ENCODE data around the gene ITPRID2.

Gene ITPRID2

GRCh38 chr2:181915102-181915501 is 23.6 kb downstream of the ITPRID2 start:
- H3K79me2 ChIP-seq (ENCODE audit: low read length): no peaks in the 10 kb centered on the region; the same call in 1 of the 2 replicates
- no peaks in the 10 kb centered on the region for H4K20me1 ChIP-seq (ENCODE audit: insufficient read depth, low read length)
- H3K9ac ChIP-seq (ENCODE audit: low read length): no peak overlapping the region
- no peak overlapping the region for H2AFZ ChIP-seq (ENCODE audit: low read length)
- no peaks in the 10 kb centered on the region for H3K9me3 ChIP-seq (replicated peaks; ENCODE audit: insufficient read depth, low read length)
- H3F3A ChIP-seq (ENCODE audit: insufficient read depth, low read length): peaks cover 13% of the 10 kb centered on the region
- peaks cover 35% of the 10 kb centered on the region for H3K4me1 ChIP-seq (ENCODE audit: low read length)
- H3K36me3 ChIP-seq (replicated peaks; ENCODE audit: insufficient read depth, low read length): peaks cover 7% of the 10 kb centered on the region
- H3K27me3 ChIP-seq (replicated peaks; ENCODE audit: insufficient read depth, low read length): no peaks in the 10 kb centered on the region
- no peak overlapping the region for H3K4me2 ChIP-seq (ENCODE audit: low read depth, low read length)
- no peak overlapping the region for H3K27ac ChIP-seq (ENCODE audit: low read length)
- H3K4me3 ChIP-seq (ENCODE audit: low read length): no peak overlapping the region
- no peaks in the 10 kb centered on the region for H3K9me2 ChIP-seq (replicated peaks; ENCODE audit: insufficient read depth, low read length)
- DNase-seq: no peak
- no peak for TF ChIP-seq EZH2phosphoT487 (IDR thresholded peaks at IDR 0.05; ENCODE audit: low read length)
- TF ChIP-seq CTCF (IDR thresholded peaks at IDR 0.05; ENCODE audit: low read length): no peak
- no peak for TF ChIP-seq EZH2 (optimal IDR thresholded peaks at IDR 0.05; ENCODE audit: low read depth, low read length)

GRCh38 chr2:181916726-181917718 is 25.5 kb downstream of the ITPRID2 start:
- Histone ChIP-seq H3K36me3 (replicated peaks; ENCODE audit: insufficient read depth, low read length) (peaks cover 7% of the 10 kb centered on the region), H3K9me2 (replicated peaks; ENCODE audit: insufficient read depth, low read length) (no peaks in the 10 kb centered on the region), H2AFZ (ENCODE audit: low read length) (no peak overlapping the region), H3K27me3 (replicated peaks; ENCODE audit: insufficient read depth, low read length) (no peaks in the 10 kb centered on the region), H3K79me2 (ENCODE audit: low read length) (peaks cover under 1% of the 10 kb centered on the region; the same call in 1 of the 2 replicates), H3F3A (ENCODE audit: insufficient read depth, low read length) (peaks cover 5% of the 10 kb centered on the region; the same call in 1 of the 2 replicates), H3K9ac (ENCODE audit: low read length) (no peak overlapping the region), H3K4me3 (ENCODE audit: low read length) (no peak overlapping the region), H3K9me3 (replicated peaks; ENCODE audit: insufficient read depth, low read length) (no peaks in the 10 kb centered on the region), H3K4me1 (ENCODE audit: low read length) (peaks cover 16% of the 10 kb centered on the region), H4K20me1 (ENCODE audit: insufficient read depth, low read length) (no peaks in the 10 kb centered on the region), H3K27ac (ENCODE audit: low read length) (peak overlapping the region; percentile 11; the same call in 1 of the 2 replicates), H3K4me2 (ENCODE audit: low read depth, low read length) (no peak overlapping the region)
- no peak for TF ChIP-seq EZH2 (optimal IDR thresholded peaks at IDR 0.05; ENCODE audit: low read depth, low read length)
- TF ChIP-seq CTCF (IDR thresholded peaks at IDR 0.05; ENCODE audit: low read length): no peak
- no peak for TF ChIP-seq EZH2phosphoT487 (IDR thresholded peaks at IDR 0.05; ENCODE audit: low read length)
- DNase-seq: peak; percentile 9

GRCh38 chr2:181918188-181918587 is 26.7 kb downstream of the ITPRID2 start:
- Histone ChIP-seq H2AFZ (ENCODE audit: low read length) (no peak overlapping the region), H3K9me3 (replicated peaks; ENCODE audit: insufficient read depth, low read length) (no peaks in the 10 kb centered on the region), H4K20me1 (ENCODE audit: insufficient read depth, low read length) (no peaks in the 10 kb centered on the region), H3K36me3 (replicated peaks; ENCODE audit: insufficient read depth, low read length) (peaks cover 12% of the 10 kb centered on the region), H3K4me1 (ENCODE audit: low read length) (peaks cover 14% of the 10 kb centered on the region), H3K9ac (ENCODE audit: low read length) (no peak overlapping the region), H3K4me3 (ENCODE audit: low read length) (no peak overlapping the region), H3K27me3 (replicated peaks; ENCODE audit: insufficient read depth, low read length) (no peaks in the 10 kb centered on the region), H3K79me2 (ENCODE audit: low read length) (peaks cover 2% of the 10 kb centered on the region; the same call in 1 of the 2 replicates), H3K27ac (ENCODE audit: low read length) (no peak overlapping the region), H3K9me2 (replicated peaks; ENCODE audit: insufficient read depth, low read length) (no peaks in the 10 kb centered on the region), H3K4me2 (ENCODE audit: low read depth, low read length) (no peak overlapping the region), H3F3A (ENCODE audit: insufficient read depth, low read length) (0 out of 2 replicates have a peak, but pooled peaks cover 3% of the 10 kb centered on the region)
- no peak for TF ChIP-seq EZH2 (optimal IDR thresholded peaks at IDR 0.05; ENCODE audit: low read depth, low read length)
- no peak for TF ChIP-seq CTCF (IDR thresholded peaks at IDR 0.05; ENCODE audit: low read length)
- no peak for TF ChIP-seq EZH2phosphoT487 (IDR thresholded peaks at IDR 0.05; ENCODE audit: low read length)
- no peak for DNase-seq
